ENCODE data around the gene PPOX.

The PPOX gene

DNA sequence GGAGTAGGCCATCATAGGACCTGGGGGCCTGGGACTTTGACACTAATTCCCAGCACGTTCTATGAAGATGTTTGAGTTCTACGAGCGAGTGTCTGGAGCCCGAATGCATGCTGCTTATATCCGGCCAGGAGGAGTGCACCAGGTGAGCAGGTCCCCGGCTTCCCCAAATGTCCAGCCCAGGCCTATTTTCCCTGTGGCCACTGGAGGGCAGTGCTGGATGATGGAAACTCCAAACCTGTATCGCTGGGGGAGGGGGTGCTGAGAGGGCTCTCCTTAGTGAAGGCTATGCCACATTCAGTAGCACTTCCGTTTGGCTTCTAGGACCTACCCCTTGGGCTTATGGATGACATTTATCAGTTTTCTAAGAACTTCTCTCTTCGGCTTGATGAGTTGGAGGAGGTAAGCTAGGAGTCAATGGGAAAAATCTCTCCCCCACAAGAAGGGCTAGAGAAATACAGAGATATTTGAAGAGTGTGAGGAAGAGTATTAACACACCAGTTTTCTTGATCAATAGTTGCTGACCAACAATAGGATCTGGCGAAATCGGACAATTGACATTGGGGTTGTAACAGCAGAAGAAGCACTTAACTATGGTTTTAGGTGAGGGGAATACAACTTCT, 43.7 kb downstream of the PPOX start:
- Histone ChIP-seq H3K4me1 (ENCODE audit: control insufficient read depth, low read length) (peaks cover 10% of the 10 kb centered on the region), H3K4me3 (ENCODE audit: low read length) (no peak overlapping the region), H3K36me3 (ENCODE audit: control insufficient read depth, low read length) (peaks cover 82% of the 10 kb centered on the region), H3K9me3 (ENCODE audit: control insufficient read depth, insufficient read depth, low read length) (no peaks in the 10 kb centered on the region), H3F3A (ENCODE audit: control insufficient read depth, insufficient read depth) (peaks cover 2% of the 10 kb centered on the region; the same call in 1 of the 2 replicates), H3K4me2 (ENCODE audit: low read length) (no peak overlapping the region), H3K27me3 (ENCODE audit: control insufficient read depth, low read length) (no peaks in the 10 kb centered on the region), H4K20me1 (ENCODE audit: control insufficient read depth, insufficient read depth, low read depth, low read length) (no peaks in the 10 kb centered on the region), H3K79me2 (ENCODE audit: control insufficient read depth, low read length) (no peaks in the 10 kb centered on the region), H3K27ac (ENCODE audit: low read depth, low read length) (no peak overlapping the region), H3K9me2 (replicated peaks; ENCODE audit: control insufficient read depth, low read length) (no peaks in the 10 kb centered on the region)
- TF ChIP-seq EZH2phosphoT487 (IDR thresholded peaks at IDR 0.05; ENCODE audit: borderline replicate concordance, low read length) (no peak), CTCF (IDR thresholded peaks at IDR 0.05; ENCODE audit: low read depth, low read length, poor library complexity, severe bottlenecking) (peak; percentile 90)

DNA sequence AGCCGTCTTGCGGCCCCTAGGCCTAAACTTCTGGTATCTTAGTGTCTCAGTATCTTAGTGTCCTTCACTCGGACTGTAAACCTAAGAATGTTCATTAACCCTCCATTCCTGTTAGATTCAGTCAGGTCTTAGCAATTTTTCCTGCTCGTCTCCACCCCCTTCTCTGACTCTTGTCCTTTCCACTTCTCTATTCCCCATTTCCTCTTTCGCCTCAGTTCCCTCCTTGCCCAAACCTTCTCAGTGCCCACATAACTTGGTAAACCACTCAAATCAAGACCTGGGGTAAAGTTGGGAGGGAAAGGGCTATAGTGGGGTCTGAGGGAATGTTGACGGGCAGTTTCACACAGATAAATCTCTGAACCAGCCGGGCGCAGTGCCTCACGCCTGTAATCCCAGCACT, 48.1 kb downstream of the PPOX start:
- no peak overlapping the region for H3K27ac ChIP-seq (ENCODE audit: low read depth, low read length)
- H3K4me1 ChIP-seq (ENCODE audit: control insufficient read depth, low read length): peaks cover 36% of the 10 kb centered on the region
- H3K9me3 ChIP-seq (ENCODE audit: control insufficient read depth, insufficient read depth, low read length): no peaks in the 10 kb centered on the region
- H3K9me2 ChIP-seq (replicated peaks; ENCODE audit: control insufficient read depth, low read length): no peaks in the 10 kb centered on the region
- peaks cover 50% of the 10 kb centered on the region for H3K36me3 ChIP-seq (ENCODE audit: control insufficient read depth, low read length)
- TF ChIP-seq CTCF (IDR thresholded peaks at IDR 0.05; ENCODE audit: low read depth, low read length, poor library complexity, severe bottlenecking) (no peak), EZH2phosphoT487 (IDR thresholded peaks at IDR 0.05; ENCODE audit: borderline replicate concordance, low read length) (no peak)
- H4K20me1 ChIP-seq (ENCODE audit: control insufficient read depth, insufficient read depth, low read depth, low read length): no peaks in the 10 kb centered on the region
- no peak overlapping the region for H3K4me2 ChIP-seq (ENCODE audit: low read length)
- H3K27me3 ChIP-seq (ENCODE audit: control insufficient read depth, low read length): no peaks in the 10 kb centered on the region
- no peaks in the 10 kb centered on the region for H3K79me2 ChIP-seq (ENCODE audit: control insufficient read depth, low read length)
- no peak overlapping the region for H3K4me3 ChIP-seq (ENCODE audit: low read length)
- H3F3A ChIP-seq (ENCODE audit: control insufficient read depth, insufficient read depth): peaks cover 3% of the 10 kb centered on the region

DNA sequence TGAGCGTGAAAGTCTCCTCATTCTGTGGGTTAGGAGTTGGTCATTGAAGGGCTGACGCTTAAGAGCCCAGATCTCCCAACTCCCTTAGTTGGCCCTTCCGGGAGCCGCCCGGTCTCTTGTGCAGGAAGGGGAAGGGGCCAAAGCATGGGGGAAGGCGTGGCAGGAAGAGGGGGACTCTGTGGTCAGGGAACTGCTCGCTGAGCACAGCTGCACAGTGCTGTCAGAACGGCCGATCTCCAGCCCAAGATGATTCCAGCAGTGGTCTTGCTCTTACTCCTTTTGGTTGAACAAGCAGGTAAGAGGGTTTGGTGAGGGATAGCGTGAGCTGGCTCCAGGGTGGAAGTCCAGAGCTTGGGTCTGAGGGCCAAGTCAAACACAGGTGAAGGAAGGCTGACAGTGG, 48.9 kb downstream of the PPOX start, which contains the start of gene FCER1G:
Gene FCER1G, plus strand, starts transcription at position 220 of the 400 bp plus-strand sequence. Its CDS starts 27 bp downstream, at position 247.
- Histone ChIP-seq H3K9me2 (replicated peaks; ENCODE audit: control insufficient read depth, low read length) (no peaks in the 10 kb centered on the region), H3K4me1 (ENCODE audit: control insufficient read depth, low read length) (peaks cover 29% of the 10 kb centered on the region), H4K20me1 (ENCODE audit: control insufficient read depth, insufficient read depth, low read depth, low read length) (no peaks in the 10 kb centered on the region), H3K4me2 (ENCODE audit: low read length) (no peak within 1 kb of the TSS), H3K27me3 (ENCODE audit: control insufficient read depth, low read length) (no peaks in the 10 kb centered on the region), H3K9me3 (ENCODE audit: control insufficient read depth, insufficient read depth, low read length) (no peaks in the 10 kb centered on the region), H3K4me3 (ENCODE audit: low read length) (no peak within 1 kb of the TSS), H3K36me3 (ENCODE audit: control insufficient read depth, low read length) (peaks cover 43% of the 10 kb centered on the region), H3K27ac (ENCODE audit: low read depth, low read length) (no peak within 1 kb of the TSS), H3F3A (ENCODE audit: control insufficient read depth, insufficient read depth) (peaks cover 3% of the 10 kb centered on the region), H3K79me2 (ENCODE audit: control insufficient read depth, low read length) (no peaks in the 10 kb centered on the region)
- TF ChIP-seq CTCF (IDR thresholded peaks at IDR 0.05; ENCODE audit: low read depth, low read length, poor library complexity, severe bottlenecking): no peak
- no peak for TF ChIP-seq EZH2phosphoT487 (IDR thresholded peaks at IDR 0.05; ENCODE audit: borderline replicate concordance, low read length)

Measured in DOHH2 (cell line).